PC-9 (cell line): Measurements from ENCODE around the gene ALDH6A1. TPM values are rescaled to one million over a fixed set of nuclear protein-coding genes. Genes with fewer than 3 reads are reported as not detected.
"Not testable (repeated sequence)": the region's sequence is repeated elsewhere in the genome, so short reads cannot be mapped to it uniquely, and the experiment has no call there.

ENCODE experiments used
- BruUV-seq: library from RNA; stranded (reverse); fragments of 400-500 nt; replicated peaks from 2 replicates; lab custom pipeline; 2021; lab: Mats Ljungman, UMichigan
- CTCF ChIA-PET: fragments of 300-600 bp; sonication (Branson Sonifier 250); formaldehyde crosslinking; loops from one replicate; lab custom pipeline; 2022; ENCODE audit warnings: antibody characterized with exemption; lab: Charles Lee
- POLR2A ChIA-PET: fragments of 300-600 bp; sonication (Branson Sonifier 250); formaldehyde crosslinking; loops from one replicate; lab custom pipeline; 2022; ENCODE audit warnings: antibody characterized with exemption; ENCODE audit not compliant: unreplicated experiment; lab: Charles Lee
- DNase-seq, 2 experiments: peaks; one replicate each; pipeline versions ENCODE4 v3.0.0 to v3.0.0-alpha.2; 2015 to 2022; ENCODE audit warnings: mixed read lengths in 1 of 2
- H2AFZ ChIP-seq: fragments of 200-600 bp; sonication (generic); 2 replicates; pipeline ENCODE4 v1.8.1; 2017; ENCODE audit warnings: antibody characterized with exemption
- H3F3A ChIP-seq: fragments of 200-600 bp; sonication (generic); 2 replicates; pipeline ENCODE4 v1.8.1; 2017; ENCODE audit warnings: antibody characterized with exemption, mild to moderate bottlenecking, low read depth; ENCODE audit not compliant: insufficient read depth
- H3K27ac ChIP-seq: fragments of 200-600 bp; sonication (generic); 2 replicates; pipeline ENCODE4 v1.6.1; 2016; ENCODE audit warnings: mixed run types
- H3K27me3 ChIP-seq: fragments of 200-600 bp; sonication (generic); 2 replicates; pipeline ENCODE4 v1.6.1; 2016; ENCODE audit warnings: low read depth, mixed run types; ENCODE audit not compliant: insufficient read depth
- H3K36me3 ChIP-seq: fragments of 200-600 bp; sonication (generic); 2 replicates; pipeline ENCODE4 v1.6.1; 2016; ENCODE audit warnings: low read depth, mixed run types
- H3K4me1 ChIP-seq: fragments of 200-600 bp; sonication (generic); replicated peaks from 2 replicates; pipeline ENCODE4 v1.6.1; 2016; ENCODE audit warnings: mixed run types; ENCODE audit not compliant: insufficient read depth
- H3K4me2 ChIP-seq: fragments of 200-600 bp; sonication (generic); 2 replicates; pipeline ENCODE4 v1.6.1; 2017; ENCODE audit warnings: mixed run types
- H3K4me3 ChIP-seq: fragments of 200-600 bp; sonication (generic); 2 replicates; pipeline ENCODE4 v1.6.1; 2016; ENCODE audit warnings: mixed run types
- H3K79me2 ChIP-seq: fragments of 200-600 bp; sonication (generic); 2 replicates; pipeline ENCODE4 v1.6.1; 2017; ENCODE audit warnings: low read depth, mixed run types
- H3K9me2 ChIP-seq: fragments of 200-600 bp; sonication (generic); 2 replicates; pipeline ENCODE4 v1.8.1; 2017; ENCODE audit warnings: mild to moderate bottlenecking; ENCODE audit not compliant: insufficient read depth
- H3K9me3 ChIP-seq: fragments of 200-600 bp; sonication (generic); 2 replicates; pipeline ENCODE4 v1.8.1; 2016; ENCODE audit warnings: low read depth; ENCODE audit not compliant: insufficient read depth
- H4K20me1 ChIP-seq: fragments of 200-600 bp; sonication (generic); 2 replicates; pipeline ENCODE4 v1.8.1; 2017; ENCODE audit not compliant: insufficient read depth
- EZH2 ChIP-seq: fragments of 200-600 bp; sonication (generic); IDR thresholded peaks from 2 replicates; pipeline ENCODE4 v1.8.0; 2017; ENCODE audit warnings: antibody characterized with exemption, low read depth
- intact Hi-C: fragments of 100-400 bp; cut with micrococcal nuclease; formaldehyde crosslinking; loops from one replicate; pipeline ENCODE4 v1.10.0; 2022; ENCODE audit not compliant: unreplicated experiment
- total RNA-seq: library from RNA; stranded (reverse); gene quantifications from 2 replicates; pipeline ENCODE4 v1.2.3, GENCODE V29; 2021
- TF ChIP-seq, protein P1 (sequence below): fragments of 200-600 bp; sonication (generic); conservative IDR thresholded peaks from 2 replicates; pipeline ENCODE4 v1.6.1; 2017; ENCODE audit warnings: mixed run types, antibody characterized with exemption, mild to moderate bottlenecking, moderate library complexity

Gene ALDH6A1
- total RNA-seq, 1 experiment from 2014 or later, result 54.5 TPM

DNA sequence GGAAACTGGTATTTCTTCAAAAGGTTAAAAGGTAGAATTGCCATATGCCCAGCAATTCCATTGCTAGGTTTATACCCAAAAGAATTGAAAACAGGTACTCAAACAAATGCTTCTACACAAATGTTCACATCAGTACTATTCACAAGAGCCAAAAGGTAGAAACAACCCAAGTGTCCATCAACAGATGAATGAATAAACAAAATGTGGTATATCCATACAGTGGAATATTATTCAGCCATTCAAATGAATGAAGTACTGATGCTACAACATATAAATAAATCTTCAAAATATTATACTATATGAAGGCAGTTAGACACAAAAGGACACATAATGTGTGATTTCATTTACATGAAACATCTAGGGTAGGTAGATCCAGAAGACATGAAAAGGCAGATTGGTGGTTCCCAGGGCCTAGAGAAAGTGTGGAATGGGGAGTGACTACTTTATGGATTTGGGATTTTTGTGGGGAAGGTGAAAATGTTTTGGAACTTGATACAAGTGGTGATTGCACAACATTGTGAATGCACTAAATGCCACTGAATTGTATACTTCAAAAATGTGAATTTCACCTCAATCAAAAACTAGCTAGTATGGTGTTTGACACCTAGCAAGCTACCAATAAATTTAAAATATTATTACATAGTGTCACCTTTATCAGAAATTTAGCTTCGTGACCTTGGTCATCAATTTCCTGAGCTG lies 42.2 kb upstream of the ALDH6A1 start:
- H2AFZ ChIP-seq, result no peak overlapping the region
- no peak for DNase-seq
- no peak for TF ChIP-seq EZH2
- TF ChIP-seq, protein P1, sequence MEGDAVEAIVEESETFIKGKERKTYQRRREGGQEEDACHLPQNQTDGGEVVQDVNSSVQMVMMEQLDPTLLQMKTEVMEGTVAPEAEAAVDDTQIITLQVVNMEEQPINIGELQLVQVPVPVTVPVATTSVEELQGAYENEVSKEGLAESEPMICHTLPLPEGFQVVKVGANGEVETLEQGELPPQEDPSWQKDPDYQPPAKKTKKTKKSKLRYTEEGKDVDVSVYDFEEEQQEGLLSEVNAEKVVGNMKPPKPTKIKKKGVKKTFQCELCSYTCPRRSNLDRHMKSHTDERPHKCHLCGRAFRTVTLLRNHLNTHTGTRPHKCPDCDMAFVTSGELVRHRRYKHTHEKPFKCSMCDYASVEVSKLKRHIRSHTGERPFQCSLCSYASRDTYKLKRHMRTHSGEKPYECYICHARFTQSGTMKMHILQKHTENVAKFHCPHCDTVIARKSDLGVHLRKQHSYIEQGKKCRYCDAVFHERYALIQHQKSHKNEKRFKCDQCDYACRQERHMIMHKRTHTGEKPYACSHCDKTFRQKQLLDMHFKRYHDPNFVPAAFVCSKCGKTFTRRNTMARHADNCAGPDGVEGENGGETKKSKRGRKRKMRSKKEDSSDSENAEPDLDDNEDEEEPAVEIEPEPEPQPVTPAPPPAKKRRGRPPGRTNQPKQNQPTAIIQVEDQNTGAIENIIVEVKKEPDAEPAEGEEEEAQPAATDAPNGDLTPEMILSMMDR, result no peak
- no TSS peak for BruUV-seq
- H3K4me3 ChIP-seq, result no peak overlapping the region
- H3K4me1 ChIP-seq, result no peaks in the 10 kb centered on the region
- no peak overlapping the region for H3K27ac ChIP-seq
- CTCF ChIA-PET, result interaction anchor here (0.5 kb wide), 1 partner anchor 15 kb away, joined by 3 read pairs; no protein-coding TSS in a partner anchor
- H3K27me3 ChIP-seq, result no peaks in the 10 kb centered on the region
- intact Hi-C loops, result no loop called here
- no peaks in the 10 kb centered on the region for H3K9me2 ChIP-seq
- no peak overlapping the region for H3K4me2 ChIP-seq
- H3F3A ChIP-seq, result no peaks in the 10 kb centered on the region
- H4K20me1 ChIP-seq, result no peaks in the 10 kb centered on the region; the same call in 1 of the 2 replicates
- POLR2A ChIA-PET, result no interaction called here
- H3K79me2 ChIP-seq, result no peaks in the 10 kb centered on the region
- H3K36me3 ChIP-seq, result 0 out of 2 replicates have a peak, but pooled peaks cover 7% of the 10 kb centered on the region
- H3K9me3 ChIP-seq, result peaks cover 6% of the 10 kb centered on the region; the same call in 1 of the 2 replicates

DNA sequence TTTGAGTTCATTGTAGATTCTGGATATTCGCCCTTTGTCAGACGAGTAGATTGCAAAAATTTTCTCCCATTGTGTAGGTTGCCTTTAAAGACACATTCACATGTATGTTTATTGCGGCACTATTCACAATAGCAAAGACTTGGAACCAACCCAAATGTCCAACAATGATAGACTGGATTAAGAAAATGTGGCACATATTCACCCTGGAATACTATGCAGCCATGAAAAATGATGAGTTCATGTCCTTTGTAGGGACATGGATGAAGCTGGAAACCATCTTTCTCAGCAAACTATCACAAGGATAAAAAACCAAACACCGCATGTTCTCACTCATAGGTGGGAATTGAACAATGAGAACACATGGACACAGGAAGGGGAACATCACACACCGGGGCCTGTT lies 41.2 kb upstream of the ALDH6A1 start:
- H3K4me1 ChIP-seq, DNase-seq, H3K4me3 ChIP-seq, CTCF ChIA-PET, H4K20me1 ChIP-seq, H3K9me2 ChIP-seq, H2AFZ ChIP-seq, POLR2A ChIA-PET, BruUV-seq, H3F3A ChIP-seq, H3K4me2 ChIP-seq, H3K27me3 ChIP-seq, H3K79me2 ChIP-seq, H3K9me3 ChIP-seq, intact Hi-C loops, H3K36me3 ChIP-seq, H3K27ac ChIP-seq: not testable (repeated sequence)

DNA sequence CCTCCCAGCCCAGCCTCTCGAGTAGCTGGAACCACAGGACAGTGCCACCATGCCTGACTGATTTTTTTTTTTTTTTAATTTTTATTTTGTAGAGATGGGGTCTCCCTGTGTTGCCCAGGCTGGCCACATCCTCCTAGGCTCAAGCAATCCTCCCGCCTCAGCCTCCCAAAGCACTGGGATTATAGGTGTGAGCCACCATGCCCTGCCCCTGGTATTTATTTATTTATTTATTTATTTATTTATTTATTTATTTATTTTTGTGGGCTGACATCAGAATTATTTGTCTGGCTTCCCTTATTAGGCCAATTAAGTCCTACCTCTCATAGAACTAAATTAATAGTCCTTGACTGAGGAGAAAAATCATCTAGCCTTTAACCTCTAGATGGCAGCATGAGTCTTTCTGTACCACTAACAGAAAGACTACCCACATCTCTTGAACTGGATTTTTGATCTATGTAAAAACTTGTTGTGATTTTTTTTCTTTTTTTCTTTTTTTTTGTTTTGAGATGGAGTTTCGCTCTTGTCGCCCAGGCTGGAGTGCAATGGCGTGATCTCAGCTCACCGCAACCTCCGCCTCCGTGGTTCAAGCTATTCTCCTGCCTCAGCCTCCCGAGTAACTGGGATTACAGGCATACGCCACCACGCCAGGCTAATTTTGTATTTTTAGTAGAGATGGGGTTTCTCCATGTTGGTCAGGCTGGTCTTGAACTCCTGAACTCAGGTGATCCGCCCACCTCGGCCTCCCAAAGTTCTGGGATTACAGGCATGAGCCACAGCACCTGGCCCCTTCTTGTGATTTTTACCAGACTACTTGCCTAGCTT lies 27.4 kb upstream of the ALDH6A1 start:
- not testable (repeated sequence) for H3K4me3 ChIP-seq, H3K4me1 ChIP-seq, H3K4me2 ChIP-seq, H3K79me2 ChIP-seq, H3K36me3 ChIP-seq, H3F3A ChIP-seq, H3K9me3 ChIP-seq, H3K27ac ChIP-seq, BruUV-seq, H3K27me3 ChIP-seq, H4K20me1 ChIP-seq, H2AFZ ChIP-seq, H3K9me2 ChIP-seq
- DNase-seq, result peak; percentile 12 to 63
- ChIA-PET CTCF (interaction anchor here (0.5 to 1.3 kb wide), 15 partner anchors 11 to 637 kb away, joined by 3 to 8 read pairs (median 3); no protein-coding TSS in a partner anchor), POLR2A (interaction anchor here (0.7 kb wide), 1 partner anchor 26 kb away, joined by 10 read pairs; no protein-coding TSS in a partner anchor)
- intact Hi-C loops, result loop anchor here (1.0 to 10.0 kb wide), 5 partner anchors 140 to 973 kb away; no protein-coding TSS in a partner anchor
- TF ChIP-seq, protein P1, result peak; percentile 82
